ENCODE data around the gene SPATA20.

Gene SPATA20

DNA sequence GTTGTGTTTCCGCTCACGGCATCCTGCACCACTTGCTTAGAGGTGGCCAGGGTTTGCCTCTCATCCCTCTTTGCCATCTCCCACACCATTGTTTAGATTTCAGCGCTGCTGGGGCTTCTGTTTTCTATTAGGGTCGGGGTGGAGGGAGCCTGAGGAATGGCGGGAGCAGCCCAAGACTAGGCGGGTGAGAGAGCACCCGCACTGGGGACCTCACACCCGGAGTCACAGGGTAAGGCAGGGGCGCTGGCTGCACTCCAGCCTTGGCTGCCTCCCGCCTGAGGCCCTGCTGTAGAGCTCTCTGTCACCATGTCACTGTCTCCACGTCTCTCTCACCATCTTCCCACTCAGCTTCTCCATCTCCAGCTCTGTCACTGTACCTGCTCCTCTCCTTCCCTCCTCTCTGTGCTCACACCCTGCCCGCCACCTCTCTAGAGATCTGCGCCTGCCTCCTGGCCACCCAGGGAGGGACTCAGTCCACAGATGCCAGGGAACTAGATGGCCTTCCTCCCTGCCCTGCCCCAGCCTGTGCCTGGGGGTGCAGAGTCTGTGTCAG lies 54.9 kb downstream of the SPATA20 start:
- no peak for TF ChIP-seq CTCF (IDR thresholded peaks at IDR 0.05; ENCODE audit: control extremely low read depth, extremely low read depth, low read depth, missing control alignments)
- CTCF ChIA-PET: interaction anchor here (1.4 kb wide), 1 partner anchor 9 kb away, joined by 3 read pairs; no protein-coding TSS in a partner anchor
- DNase-seq (ENCODE audit: extremely low spot score): no peak
- POLR2A ChIA-PET: no interaction called here

GRCh38 chr17:50602836-50603235 lies 55.9 kb downstream of the SPATA20 start:
- ChIA-PET POLR2A (interaction anchor here (0.6 kb wide), 1 partner anchor 75 kb away, joined by 3 read pairs; no protein-coding TSS in a partner anchor), CTCF (interaction anchor here (1.4 kb wide), 1 partner anchor 8 kb away, joined by 3 read pairs; no protein-coding TSS in a partner anchor)
- TF ChIP-seq CTCF (IDR thresholded peaks at IDR 0.05; ENCODE audit: control extremely low read depth, extremely low read depth, low read depth, missing control alignments): no peak
- no peak for DNase-seq (ENCODE audit: extremely low spot score)

- TF ChIP-seq CTCF (IDR thresholded peaks at IDR 0.05; ENCODE audit: control extremely low read depth, extremely low read depth, low read depth, missing control alignments): no peak
- ChIA-PET POLR2A (no interaction called here), CTCF (no interaction called here)
- no peak for DNase-seq (ENCODE audit: extremely low spot score)
Measured at GRCh38 chr17:50603340-50603739, 56.4 kb downstream of the SPATA20 start.

GRCh38 chr17:50604513-50604912 lies 57.5 kb downstream of the SPATA20 start:
- no peak for DNase-seq (ENCODE audit: extremely low spot score)
- TF ChIP-seq CTCF (IDR thresholded peaks at IDR 0.05; ENCODE audit: control extremely low read depth, extremely low read depth, low read depth, missing control alignments): no peak
- ChIA-PET CTCF (interaction anchor here (1.1 to 1.8 kb wide), 3 partner anchors 22 to 29 kb away, joined by 3 to 4 read pairs (median 3); no protein-coding TSS in a partner anchor), POLR2A (no interaction called here)

DNA sequence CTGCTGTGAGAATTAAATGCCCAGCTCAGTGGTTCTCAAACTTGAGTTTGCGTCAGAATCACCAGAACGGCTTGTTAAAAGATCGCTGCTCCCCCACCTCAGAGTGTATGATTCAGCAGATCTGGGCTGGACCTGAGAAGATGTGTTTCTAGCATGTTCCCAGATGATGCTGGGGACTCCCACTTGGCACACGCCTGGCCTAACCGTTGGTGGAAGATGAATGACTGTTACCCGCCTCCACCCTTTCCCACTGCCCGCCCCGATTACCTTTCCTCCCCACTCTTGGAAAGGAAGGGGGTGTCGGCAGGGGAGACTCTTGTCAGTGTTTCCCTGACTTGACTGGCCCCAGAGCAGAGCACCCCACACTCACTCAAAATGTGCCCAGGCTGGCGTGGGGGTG lies 58.5 kb downstream of the SPATA20 start:
- CTCF ChIA-PET: interaction anchor here (1.4 to 1.8 kb wide), 4 partner anchors 19 to 28 kb away, joined by 3 to 4 read pairs (median 4); no protein-coding TSS in a partner anchor
- DNase-seq (ENCODE audit: extremely low spot score): no peak
- POLR2A ChIA-PET: no interaction called here
- no peak for TF ChIP-seq CTCF (IDR thresholded peaks at IDR 0.05; ENCODE audit: control extremely low read depth, extremely low read depth, low read depth, missing control alignments)

Data from GM10248 (cell line).